Right lobe of liver (tissue), 6 donors: ENCODE measurements around the gene GALNT13. TPM values are rescaled to one million over a fixed set of nuclear protein-coding genes. Genes with fewer than 3 reads are reported as not detected.

Source experiments
- ATAC-seq, 4 donors: fragments of 200-7000 bp; cut with Tn5 transposase; one replicate each; pipeline ENCODE4 v1.9.1; 2020; ENCODE audit warnings: mild to moderate bottlenecking in 4 of 4, moderate library complexity in 4 of 4
- DNase-seq, 3 donors: peaks; one replicate each; pipeline ENCODE4 v3.0.0-alpha.2; 2020
- H3K27ac ChIP-seq, 3 donors: fragments of 200-600 bp; one replicate each; pipeline ENCODE4 v1.8.0; 2022
- H3K27me3 ChIP-seq, 2 donors: fragments of 200-600 bp; one replicate each; pipeline ENCODE4 v1.8.0; 2022
- H3K36me3 ChIP-seq, 4 donors: fragments of 200-600 bp; sonication (generic) in 1 of 4; one replicate each; pipeline versions ENCODE4 v1.5.1 to v1.8.0; 2017 to 2022; ENCODE audit warnings: control low read depth in 1 of 4
- H3K4me1 ChIP-seq, 4 donors: fragments of 200-600 bp; sonication (generic) in 1 of 4; one replicate each; pipeline versions ENCODE4 v1.5.1 to v1.8.0; 2017 to 2022; ENCODE audit warnings: control low read depth in 1 of 4
- H3K4me3 ChIP-seq, 3 donors: fragments of 200-600 bp; one replicate each; pipeline ENCODE4 v1.8.0; 2022
- H3K9me3 ChIP-seq, 4 donors: fragments of 200-600 bp; sonication (generic) in 1 of 4; one replicate each; pipeline versions ENCODE4 v1.5.1 to v1.8.0; 2017 to 2022; ENCODE audit warnings: control low read depth in 1 of 4
- POLR2A ChIP-seq: fragments of 450-650 bp; IDR thresholded peaks from one replicate; pipeline ENCODE4 v1.6.1; 2017; ENCODE audit warnings: antibody characterized with exemption, mild to moderate bottlenecking
- WGBS: methylation state at CpG from one replicate; pipeline ENCODE4 v1.1.6; 2018; ENCODE audit warnings: low coverage, low lambda C conversion rate; ENCODE audit not compliant: insufficient coverage; ENCODE audit errors: missing lambda C conversion rate; 5-methylcytosine and 5-hydroxymethylcytosine counted together
- intact Hi-C, 2 donors: fragments of 100-400 bp; cut with DNase I; formaldehyde crosslinking; loops; one replicate each; pipeline versions ENCODE4 v1.11.2 to v1.14.1; 2022
- total RNA-seq, 6 experiments: library from RNA; depleted of rRNA in 2 of 6; stranded (reverse); fragments of >200 nt in 2 of 6; fragmentation: NEBNext Ultra II Directional in 3 of 6; extraction: Animal tissue kit (Norgen Biotek cat#: 25700) in 3 of 6; gene quantifications; one replicate each; pipeline versions ENCODE4 v1.1.0 to v1.2.4, GENCODE V29; 2016 to 2023
- TF ChIP-seq, protein P1 (sequence below), 4 donors: fragments of 200-600 bp in 3 of 4; fragments of 450-650 bp in 1 of 4; IDR thresholded peaks; one replicate each; pipeline versions ENCODE4 v1.5.1 to v1.8.0; 2016 to 2022; ENCODE audit warnings: antibody characterized with exemption in 4 of 4, mild to moderate bottlenecking in 2 of 4
- donor health status: DM: no; HTN: yes; CAD: no.
- donor health status: DM: no; HTN: no; CAD: no.
- donor health status: DM: no; HTN: no; CAD: no.
- donor health status: DM: no; HTN: yes; CAD: no.
- donor health status: DM: no; HTN: yes; CAD: no.

The GALNT13 gene
- total RNA-seq, 6 experiments from 2014 or later = not detected

DNA sequence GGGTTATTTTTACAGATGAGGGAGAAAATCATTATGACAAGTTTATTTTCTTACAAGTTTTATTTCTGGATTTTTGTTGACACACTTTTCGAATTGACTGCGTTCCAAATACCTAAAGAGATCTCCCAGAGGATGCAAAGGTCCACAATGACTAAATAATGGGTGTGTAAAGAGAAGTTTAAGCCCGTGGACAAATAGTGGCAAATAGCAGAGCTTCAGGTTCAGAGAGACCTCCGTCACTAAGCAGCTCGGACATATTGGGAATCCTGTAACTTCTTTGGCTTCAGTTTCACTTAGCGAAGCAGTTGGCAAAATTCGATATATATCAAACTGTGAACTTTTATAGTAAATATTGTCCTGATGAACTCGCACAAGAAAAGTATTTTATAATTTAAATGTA, 556.3 kb downstream of the GALNT13 start:
- Histone ChIP-seq H3K9me3 (no peaks in the 10 kb centered on the region), H3K27ac (no peak overlapping the region), H3K4me3 (no peak overlapping the region), H3K27me3 (no peaks in the 10 kb centered on the region), H3K4me1 (no peaks in the 10 kb centered on the region), H3K36me3 (no peaks in the 10 kb centered on the region)
- 78% methylated on average over 8 of the region's 8 CpGs for WGBS
- DNase-seq (no peak), ATAC-seq (no peak)
- intact Hi-C loops = no loop called here
- TF ChIP-seq POLR2A = no peak
- TF ChIP-seq, protein P1, sequence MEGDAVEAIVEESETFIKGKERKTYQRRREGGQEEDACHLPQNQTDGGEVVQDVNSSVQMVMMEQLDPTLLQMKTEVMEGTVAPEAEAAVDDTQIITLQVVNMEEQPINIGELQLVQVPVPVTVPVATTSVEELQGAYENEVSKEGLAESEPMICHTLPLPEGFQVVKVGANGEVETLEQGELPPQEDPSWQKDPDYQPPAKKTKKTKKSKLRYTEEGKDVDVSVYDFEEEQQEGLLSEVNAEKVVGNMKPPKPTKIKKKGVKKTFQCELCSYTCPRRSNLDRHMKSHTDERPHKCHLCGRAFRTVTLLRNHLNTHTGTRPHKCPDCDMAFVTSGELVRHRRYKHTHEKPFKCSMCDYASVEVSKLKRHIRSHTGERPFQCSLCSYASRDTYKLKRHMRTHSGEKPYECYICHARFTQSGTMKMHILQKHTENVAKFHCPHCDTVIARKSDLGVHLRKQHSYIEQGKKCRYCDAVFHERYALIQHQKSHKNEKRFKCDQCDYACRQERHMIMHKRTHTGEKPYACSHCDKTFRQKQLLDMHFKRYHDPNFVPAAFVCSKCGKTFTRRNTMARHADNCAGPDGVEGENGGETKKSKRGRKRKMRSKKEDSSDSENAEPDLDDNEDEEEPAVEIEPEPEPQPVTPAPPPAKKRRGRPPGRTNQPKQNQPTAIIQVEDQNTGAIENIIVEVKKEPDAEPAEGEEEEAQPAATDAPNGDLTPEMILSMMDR (IDR thresholded peaks at IDR 0.05) = no peak

DNA sequence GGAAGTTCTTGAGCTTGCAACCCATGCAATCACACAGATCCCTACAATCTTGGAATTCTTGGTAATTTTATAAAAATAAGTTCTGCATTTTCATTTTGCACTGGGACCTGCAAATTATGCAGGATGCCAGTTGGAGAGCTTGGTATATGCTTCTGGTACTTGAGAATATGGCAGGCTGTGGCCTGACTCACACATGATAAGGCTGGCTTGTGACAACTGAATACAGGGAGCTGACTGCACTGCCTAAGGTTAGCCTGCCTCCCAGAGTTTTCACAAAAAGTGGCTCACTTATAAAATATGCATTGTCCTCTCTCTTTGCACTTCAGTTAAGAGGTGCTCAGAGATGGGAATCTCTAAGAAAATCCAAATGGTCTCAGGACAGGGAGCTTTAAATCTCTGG, 561.3 kb downstream of the GALNT13 start:
- Histone ChIP-seq H3K36me3 (peaks cover 0 to 3% (median 0%) of the 10 kb centered on the region in 4 donors), H3K9me3 (no peaks in the 10 kb centered on the region), H3K4me3 (no peak overlapping the region), H3K27me3 (no peaks in the 10 kb centered on the region), H3K27ac (no peak overlapping the region), H3K4me1 (no peaks in the 10 kb centered on the region)
- no peak for DNase-seq
- TF ChIP-seq, protein P1 (IDR thresholded peaks at IDR 0.05) = no peak
- TF ChIP-seq POLR2A = no peak
- intact Hi-C loops = no loop called here
- ATAC-seq = no peak

DNA sequence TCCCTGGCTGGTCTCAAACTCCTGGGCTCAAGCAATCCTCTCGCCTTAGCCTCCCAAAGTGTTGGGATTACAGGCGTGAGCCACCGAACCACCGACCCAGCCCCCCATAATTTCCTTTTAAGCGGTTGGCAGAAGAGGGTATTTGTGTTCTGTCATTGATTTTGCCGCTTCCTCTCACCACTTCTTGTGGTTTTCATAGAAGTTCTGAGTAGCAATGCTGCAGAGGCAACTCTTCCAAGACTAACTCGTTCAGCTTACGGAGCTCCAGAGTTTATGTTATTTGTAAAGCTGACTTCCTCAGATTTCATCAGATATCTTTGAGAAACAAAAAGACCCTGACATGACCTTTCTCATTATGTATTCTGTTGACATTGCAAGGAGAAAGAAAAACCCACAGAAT, 565.4 kb downstream of the GALNT13 start:
- H3K4me1 ChIP-seq = no peaks in the 10 kb centered on the region
- no peak for ATAC-seq
- TF ChIP-seq POLR2A = no peak
- TF ChIP-seq, protein P1 (IDR thresholded peaks at IDR 0.05) = no peak
- intact Hi-C loops = no loop called here
- no peak for DNase-seq
- peaks cover 0 to 3% (median 0%) of the 10 kb centered on the region in 4 donors for H3K36me3 ChIP-seq
- H3K27ac ChIP-seq = no peak overlapping the region
- no peak overlapping the region for H3K4me3 ChIP-seq
- no peaks in the 10 kb centered on the region for H3K9me3 ChIP-seq
- WGBS = 54% methylated on average over 8 of the region's 8 CpGs
- no peaks in the 10 kb centered on the region for H3K27me3 ChIP-seq

DNA sequence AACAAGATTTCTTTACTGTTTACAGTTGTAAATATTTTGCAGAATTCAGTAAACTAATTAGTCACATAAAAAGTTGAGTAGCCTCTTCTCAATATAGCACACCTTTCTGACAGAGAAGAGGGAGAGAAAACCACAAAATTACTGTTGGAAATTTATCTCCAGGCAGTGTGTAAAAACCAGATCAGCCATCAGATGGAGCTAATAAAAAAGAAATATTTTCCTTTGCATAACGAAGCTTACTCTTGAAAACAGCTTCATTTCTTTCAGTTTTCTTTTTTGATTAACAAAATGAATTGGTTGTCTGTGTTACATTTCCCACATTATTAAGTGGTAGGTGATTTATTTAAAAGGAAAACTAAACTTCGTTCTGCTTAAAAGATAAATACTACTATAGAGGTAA, 567.4 kb downstream of the GALNT13 start:
- no peaks in the 10 kb centered on the region for H3K27me3 ChIP-seq
- H3K27ac ChIP-seq = no peak overlapping the region
- intact Hi-C loops = no loop called here
- DNase-seq (no peak), ATAC-seq (peak; percentile 65 to 80 (median 72))
- TF ChIP-seq POLR2A = no peak
- TF ChIP-seq, protein P1 (IDR thresholded peaks at IDR 0.05) = peak; percentile 37 to 59 (median 53)
- H3K9me3 ChIP-seq = no peaks in the 10 kb centered on the region
- H3K4me1 ChIP-seq = no peaks in the 10 kb centered on the region
- no peak overlapping the region for H3K4me3 ChIP-seq
- peaks cover 0 to 3% (median 0%) of the 10 kb centered on the region in 4 donors for H3K36me3 ChIP-seq
- 2% methylated on average over 2 of the region's 2 CpGs for WGBS

DNA sequence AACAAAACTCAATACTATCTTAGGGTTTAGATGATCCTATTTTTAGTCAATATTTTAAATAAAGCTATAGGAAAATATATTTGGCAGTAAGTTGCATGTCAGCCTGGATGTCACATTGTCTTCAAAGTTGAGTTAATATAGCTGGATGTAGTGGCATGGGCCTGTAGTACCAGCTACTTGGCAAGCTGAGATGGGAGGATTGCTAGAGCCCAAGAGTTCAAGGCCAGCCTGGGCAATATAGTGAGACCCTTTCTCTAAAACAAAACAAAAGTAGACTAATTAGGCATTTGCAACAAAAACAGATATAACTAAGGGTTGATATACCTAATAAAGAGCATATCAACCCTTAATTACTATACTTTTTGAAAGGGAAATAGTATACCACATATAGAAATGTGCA, 572.2 kb downstream of the GALNT13 start:
- no peak for ATAC-seq
- peaks cover 0 to 18% (median 10%) of the 10 kb centered on the region in 4 donors for H3K4me1 ChIP-seq

More for the DNA sequence above, 572.2 kb downstream of the GALNT13 start:
- no peak for DNase-seq
- TF ChIP-seq, protein P1 (IDR thresholded peaks at IDR 0.05) = no peak
- TF ChIP-seq POLR2A = no peak
- intact Hi-C loops = no loop called here
- Histone ChIP-seq H3K9me3 (no peaks in the 10 kb centered on the region), H3K4me3 (no peak overlapping the region), H3K36me3 (no peaks in the 10 kb centered on the region), H3K27ac (no peak overlapping the region), H3K27me3 (no peaks in the 10 kb centered on the region)
